B cell (primary cell): Measurements from ENCODE around the gene SOX3. TPM values are rescaled to one million over a fixed set of nuclear protein-coding genes. Genes with fewer than 3 reads are reported as not detected.

Experiments used
- ATAC-seq: fragments of 200-7000 bp; cut with Tn5 transposase; one replicate; pipeline ENCODE4 v1.10.0; 2021; ENCODE audit warnings: low read depth, mild to moderate bottlenecking, moderate number of reproducible peaks, moderate library complexity
- CTCF ChIA-PET: fragments of 350-600 bp; sonication (Branson Sonifier 250); formaldehyde crosslinking; loops from one replicate; lab custom pipeline; 2021; ENCODE audit warnings: antibody characterized with exemption, inconsistent platforms; lab: Charles Lee
- POLR2A ChIA-PET: fragments of 350-600 bp; sonication (Branson Sonifier 250); formaldehyde crosslinking; loops from one replicate; lab custom pipeline; 2021; ENCODE audit warnings: antibody characterized with exemption; lab: Charles Lee
- DNase-seq: peaks from one replicate; pipeline ENCODE4 v3.0.0; 2013
- H2AFZ ChIP-seq: 2 replicates; pipeline ENCODE4 v1.6.1; 2012; ENCODE audit warnings: mild to moderate bottlenecking, low read depth, low read length; ENCODE audit not compliant: insufficient read depth, poor library complexity, severe bottlenecking
- H3K27ac ChIP-seq, 2 donors: 1 replicate in 1 of 2; 2 replicates in 1 of 2; pipeline ENCODE4 v1.5.1; 2012 to 2013; ENCODE audit warnings: low read length in 2 of 2, mild to moderate bottlenecking in 2 of 2, moderate library complexity in 1 of 2
- H3K27me3 ChIP-seq, 4 experiments: fragments of 200-600 bp in 1 of 4; sonication (generic) in 1 of 4; replicated peaks in 1 of 4; 1 replicate in 2 of 4; 2 replicates in 2 of 4; pipeline versions ENCODE4 v1.6.1 to v1.7.0; 2013 to 2016; ENCODE audit warnings: low read length in 3 of 4, mild to moderate bottlenecking in 2 of 4, mixed read lengths in 1 of 4, moderate library complexity in 1 of 4; ENCODE audit not compliant: insufficient read depth in 4 of 4, control insufficient read depth in 3 of 4; ENCODE audit errors: control extremely low read depth in 1 of 4
- H3K36me3 ChIP-seq, 2 experiments: replicated peaks in 1 of 2; 1 replicate in 1 of 2; 2 replicates in 1 of 2; pipeline versions ENCODE4 v1.6.1 to v1.7.1; 2013; ENCODE audit warnings: low read length in 1 of 2; ENCODE audit not compliant: insufficient read depth in 2 of 2, control insufficient read depth in 1 of 2; ENCODE audit errors: control extremely low read depth in 1 of 2, extremely low read depth in 1 of 2
- H3K4me1 ChIP-seq, 2 donors: fragments of 200-600 bp in 1 of 2; sonication (generic) in 1 of 2; 1 replicate in 1 of 2; 2 replicates in 1 of 2; pipeline versions ENCODE4 v1.5.1 to v1.6.1; 2013 to 2017; ENCODE audit warnings: low read length in 2 of 2; ENCODE audit not compliant: control insufficient read depth in 2 of 2, insufficient read depth in 2 of 2
- H3K4me2 ChIP-seq: replicated peaks from 2 replicates; pipeline ENCODE3; 2012; ENCODE audit warnings: mild to moderate bottlenecking, low read depth, low read length; ENCODE audit not compliant: poor library complexity, severe bottlenecking
- H3K4me3 ChIP-seq, 5 experiments: fragments of 200-600 bp in 1 of 5; sonication (generic) in 1 of 5; 1 replicate in 3 of 5; 2 replicates in 2 of 5; pipeline versions ENCODE4 v1.5.1 to v1.7.0; 2011 to 2016; ENCODE audit warnings: low read length in 4 of 5, mild to moderate bottlenecking in 4 of 5, low read depth in 2 of 5, control low read depth in 1 of 5, moderate library complexity in 1 of 5; ENCODE audit not compliant: insufficient read depth in 1 of 5; ENCODE audit errors: control extremely low read depth in 1 of 5, extremely low read depth in 1 of 5
- H3K79me2 ChIP-seq: fragments of 200-600 bp; sonication (generic); one replicate; pipeline ENCODE4 v1.6.0; 2016; ENCODE audit warnings: low read length; ENCODE audit not compliant: control insufficient read depth, insufficient read depth
- H3K9ac ChIP-seq: fragments of 200-600 bp; sonication (generic); 2 replicates; pipeline ENCODE4 v1.6.1; 2017; ENCODE audit warnings: mild to moderate bottlenecking, low read length, moderate library complexity
- H3K9me3 ChIP-seq, 3 donors: one replicate each; pipeline versions ENCODE4 v1.6.1 to v1.7.1; 2013; ENCODE audit warnings: low read length in 2 of 3; ENCODE audit not compliant: control insufficient read depth in 2 of 3, insufficient read depth in 1 of 3; ENCODE audit errors: control extremely low read depth in 1 of 3
- H4K20me1 ChIP-seq: 2 replicates; pipeline ENCODE4 v1.6.0; 2012; ENCODE audit warnings: mild to moderate bottlenecking, low read length; ENCODE audit not compliant: insufficient read depth, control insufficient read depth, poor library complexity, severe bottlenecking
- H3K27ac Mint-ChIP-seq: one replicate; pipeline ENCODE4 v1.8.0; 2021; ENCODE audit warnings: mixed read lengths
- H3K27me3 Mint-ChIP-seq: one replicate; pipeline ENCODE4 v1.8.0; 2021; ENCODE audit warnings: mixed read lengths
- H3K4me1 Mint-ChIP-seq: one replicate; pipeline ENCODE4 v1.8.0; 2021; ENCODE audit warnings: mixed read lengths
- H3K4me3 Mint-ChIP-seq: one replicate; pipeline ENCODE4 v1.8.0; 2021; ENCODE audit warnings: mixed read lengths
- H3K9me3 Mint-ChIP-seq: one replicate; pipeline ENCODE4 v1.8.0; 2022; ENCODE audit warnings: mixed read lengths; ENCODE audit not compliant: insufficient read depth
- EZH2 ChIP-seq: IDR thresholded peaks from 2 replicates; pipeline ENCODE4 v1.6.1; 2012; ENCODE audit warnings: borderline replicate concordance, low read depth, mild to moderate bottlenecking, moderate library complexity, low read length; ENCODE audit not compliant: insufficient read depth, poor library complexity, severe bottlenecking
- WGBS: methylation state at CpG from one replicate; pipeline ENCODE4 v1.1.5; 2013; ENCODE audit warnings: missing lambda C conversion rate; ENCODE audit not compliant: insufficient coverage; 5-methylcytosine and 5-hydroxymethylcytosine counted together
- intact Hi-C: fragments of 100-400 bp; cut with micrococcal nuclease; formaldehyde crosslinking; loops from one replicate; pipeline ENCODE4 v1.10.0; 2022
- polyA plus RNA-seq: library from polyadenylated mRNA; depleted of rRNA; stranded (reverse); fragments of >200 nt; gene quantifications from 2 replicates; pipeline ENCODE4 v1.2.3, GENCODE V29; 2012
- total RNA-seq, 2 donors: library from RNA; stranded (reverse); fragments of 120-200 nt in 1 of 2; gene quantifications; 1 replicate in 1 of 2; 2 replicates in 1 of 2; pipeline versions ENCODE4 v1.2.3 to v1.2.4, GENCODE V29; 2013 to 2022
- TF ChIP-seq, protein P1 (sequence below): fragments of 200-600 bp; IDR thresholded peaks from one replicate; pipeline ENCODE4 v1.8.0; 2022; ENCODE audit warnings: antibody characterized with exemption, mild to moderate bottlenecking

SOX3 gene
- total and polyA plus RNA-seq, 2 donors (not counting 1 experiment from before 2014, with no cell fraction given), result not detected

DNA sequence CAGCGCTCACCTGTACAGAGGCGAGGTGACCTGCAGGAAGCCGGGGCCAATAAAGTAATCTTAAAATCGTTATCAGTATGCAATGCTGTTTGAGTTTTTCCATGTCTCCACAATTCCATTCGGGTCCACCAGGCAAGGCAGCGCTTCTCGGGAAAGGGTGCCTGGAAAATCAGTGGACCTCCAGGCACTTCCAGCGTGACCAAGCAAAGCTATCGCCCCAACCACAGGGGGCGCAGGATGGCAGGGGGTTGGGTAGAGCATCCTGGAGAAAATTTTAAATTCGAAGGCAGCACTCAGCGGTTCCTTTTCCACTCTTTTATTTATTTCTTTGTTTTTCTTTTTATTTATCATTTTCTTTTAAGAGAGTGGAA, 5.4 kb upstream of the SOX3 start:
- Histone ChIP-seq H3K4me2 (no peak overlapping the region), H3K9me3 (peaks cover 0 to 3% (median 0%) of the 10 kb centered on the region in 3 donors), H3K4me1 (no peaks in the 10 kb centered on the region), H2AFZ (no peak overlapping the region), H3K4me3 (no peak overlapping the region), H3K79me2 (no peaks in the 10 kb centered on the region), H3K27me3 (peaks cover 0 to 29% (median 3%) of the 10 kb centered on the region in 4 experiments), H3K36me3 (no peaks in the 10 kb centered on the region), H3K27ac (no peak overlapping the region), H4K20me1 (no peaks in the 10 kb centered on the region), H3K9ac (no peak overlapping the region)
- Mint-ChIP-seq H3K4me1 (no peaks in the 10 kb centered on the region), H3K27me3 (peaks cover 26% of the 10 kb centered on the region), H3K4me3 (no peak overlapping the region), H3K27ac (no peak overlapping the region), H3K9me3 (no peaks in the 10 kb centered on the region)
- intact Hi-C loops, result no loop called here
- CTCF ChIA-PET, result no interaction called here
- DNase-seq (no peak), ATAC-seq (no peak)
- TF ChIP-seq, protein P1, sequence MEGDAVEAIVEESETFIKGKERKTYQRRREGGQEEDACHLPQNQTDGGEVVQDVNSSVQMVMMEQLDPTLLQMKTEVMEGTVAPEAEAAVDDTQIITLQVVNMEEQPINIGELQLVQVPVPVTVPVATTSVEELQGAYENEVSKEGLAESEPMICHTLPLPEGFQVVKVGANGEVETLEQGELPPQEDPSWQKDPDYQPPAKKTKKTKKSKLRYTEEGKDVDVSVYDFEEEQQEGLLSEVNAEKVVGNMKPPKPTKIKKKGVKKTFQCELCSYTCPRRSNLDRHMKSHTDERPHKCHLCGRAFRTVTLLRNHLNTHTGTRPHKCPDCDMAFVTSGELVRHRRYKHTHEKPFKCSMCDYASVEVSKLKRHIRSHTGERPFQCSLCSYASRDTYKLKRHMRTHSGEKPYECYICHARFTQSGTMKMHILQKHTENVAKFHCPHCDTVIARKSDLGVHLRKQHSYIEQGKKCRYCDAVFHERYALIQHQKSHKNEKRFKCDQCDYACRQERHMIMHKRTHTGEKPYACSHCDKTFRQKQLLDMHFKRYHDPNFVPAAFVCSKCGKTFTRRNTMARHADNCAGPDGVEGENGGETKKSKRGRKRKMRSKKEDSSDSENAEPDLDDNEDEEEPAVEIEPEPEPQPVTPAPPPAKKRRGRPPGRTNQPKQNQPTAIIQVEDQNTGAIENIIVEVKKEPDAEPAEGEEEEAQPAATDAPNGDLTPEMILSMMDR, result no peak
- no peak for TF ChIP-seq EZH2
- 0% methylated on average over 2 of the region's 12 CpGs for WGBS
- POLR2A ChIA-PET, result no interaction called here

DNA sequence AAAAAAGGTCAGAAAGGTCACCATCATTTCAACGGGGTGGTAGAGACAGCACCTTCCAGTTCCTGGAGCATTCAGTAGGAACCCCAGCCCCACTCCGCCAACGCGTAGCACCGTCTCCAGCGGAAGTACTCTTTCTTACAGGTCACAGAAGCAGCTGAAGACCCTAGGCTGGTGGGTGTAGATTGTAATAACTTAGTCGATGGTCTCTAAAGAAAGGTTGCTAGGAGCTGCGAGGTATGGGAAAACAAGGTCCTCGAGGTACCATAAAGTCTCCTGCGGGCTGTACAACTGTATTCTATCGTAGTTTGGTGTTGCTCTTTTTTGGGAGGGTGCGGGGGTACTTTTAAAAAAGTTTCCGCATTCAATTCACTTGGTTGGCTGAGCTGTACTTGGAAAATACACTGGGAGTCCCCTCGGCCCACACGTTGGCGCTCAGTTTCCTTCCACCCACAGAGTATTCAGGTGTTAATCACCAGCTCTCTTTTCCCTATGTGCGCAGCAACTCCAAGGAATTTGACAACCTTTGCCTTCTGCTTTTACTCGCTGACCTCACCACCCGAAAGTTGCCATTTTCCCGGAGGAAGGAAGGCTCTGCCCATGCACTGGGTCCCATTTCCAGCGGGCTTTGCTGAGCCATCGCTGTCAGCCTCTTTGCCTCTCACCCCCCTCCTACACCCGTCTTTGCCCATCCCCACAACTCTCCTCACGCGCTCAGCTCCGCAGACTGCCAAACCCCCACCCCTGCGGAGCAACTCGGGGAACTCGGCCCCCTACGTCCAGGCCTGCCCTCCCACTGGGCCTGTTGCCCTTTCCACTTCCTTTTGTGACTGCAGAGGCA, 4.8 kb upstream of the SOX3 start:
- Histone ChIP-seq H3K27ac (no peak overlapping the region), H3K4me1 (no peaks in the 10 kb centered on the region), H4K20me1 (no peaks in the 10 kb centered on the region), H3K9me3 (peaks cover 0 to 8% (median 0%) of the 10 kb centered on the region in 3 donors), H3K4me2 (no peak overlapping the region), H3K4me3 (no peak overlapping the region), H2AFZ (no peak overlapping the region), H3K9ac (no peak overlapping the region), H3K79me2 (no peaks in the 10 kb centered on the region), H3K36me3 (no peaks in the 10 kb centered on the region), H3K27me3 (peaks cover 0 to 33% (median 4%) of the 10 kb centered on the region in 4 experiments)
- Mint-ChIP-seq H3K4me3 (no peak overlapping the region), H3K9me3 (no peaks in the 10 kb centered on the region), H3K27ac (no peak overlapping the region), H3K4me1 (no peaks in the 10 kb centered on the region), H3K27me3 (peaks cover 26% of the 10 kb centered on the region)
- ATAC-seq (no peak), DNase-seq (no peak)
- ChIA-PET POLR2A (no interaction called here), CTCF (no interaction called here)
- intact Hi-C loops, result no loop called here
- TF ChIP-seq EZH2, result no peak
- TF ChIP-seq, protein P1, result no peak
- WGBS, result 14% methylated on average over 16 of the region's 30 CpGs
